MM.1S (cell line): Measurements from ENCODE around the gene ZNF516.

Source experiments
- CTCF ChIP-seq: fragments of 300-600 bp; sonication (generic); IDR thresholded peaks from 2 replicates; pipeline ENCODE4 v1.5.1; 2016; ENCODE audit warnings: antibody characterized with exemption, low read length, mixed read lengths
- EZH2 ChIP-seq: fragments of 300-600 bp; sonication (generic); optimal IDR thresholded peaks from 2 replicates; pipeline ENCODE3; 2017; ENCODE audit warnings: low read depth, mild to moderate bottlenecking, antibody characterized with exemption, low read length, mixed read lengths

- TF ChIP-seq CTCF (no peak), EZH2 (no peak)
These were observed 7.3 kb downstream of the ZNF516 start for GRCh38 chr18:76487782-76488181.
